ENCODE data around the gene C8A. TPM values are rescaled to one million over a fixed set of nuclear protein-coding genes. Genes with fewer than 3 reads are reported as not detected.

The C8A gene
- total RNA-seq, 1 experiment from 2014 or later = not detected

DNA sequence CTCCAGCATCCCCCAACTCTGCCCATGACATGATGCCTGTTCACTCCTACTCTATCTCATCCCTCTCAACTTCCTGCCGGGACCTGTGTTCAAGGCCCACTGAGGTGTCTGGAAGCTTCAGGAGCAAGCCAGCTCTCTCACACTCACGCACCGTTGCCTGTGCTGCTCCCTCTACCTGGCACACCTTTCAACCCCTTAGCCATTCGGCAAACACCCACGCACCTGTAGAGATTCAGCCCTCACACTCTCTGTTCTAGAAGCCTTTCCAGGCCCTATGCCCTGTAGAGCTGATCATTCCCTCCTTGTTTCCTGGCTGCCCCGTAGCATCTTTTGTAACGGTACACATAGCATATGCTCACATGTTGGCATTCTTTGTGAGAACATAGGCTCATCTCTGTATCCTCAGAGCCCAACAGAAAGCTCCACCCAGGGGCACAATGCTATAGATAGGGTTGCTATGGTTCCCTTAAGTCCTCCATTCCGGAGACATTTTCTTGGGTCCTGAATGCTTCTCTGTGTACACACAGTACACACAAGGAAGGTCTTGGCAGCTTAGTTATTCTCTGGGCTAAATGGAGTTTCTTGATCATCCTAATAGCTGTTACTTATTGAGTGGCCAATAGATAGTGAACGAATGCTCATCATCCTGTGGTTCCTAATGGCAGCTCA lies 109.9 kb downstream of the C8A start:
- H3K36me3 ChIP-seq = no peaks in the 10 kb centered on the region

DNA sequence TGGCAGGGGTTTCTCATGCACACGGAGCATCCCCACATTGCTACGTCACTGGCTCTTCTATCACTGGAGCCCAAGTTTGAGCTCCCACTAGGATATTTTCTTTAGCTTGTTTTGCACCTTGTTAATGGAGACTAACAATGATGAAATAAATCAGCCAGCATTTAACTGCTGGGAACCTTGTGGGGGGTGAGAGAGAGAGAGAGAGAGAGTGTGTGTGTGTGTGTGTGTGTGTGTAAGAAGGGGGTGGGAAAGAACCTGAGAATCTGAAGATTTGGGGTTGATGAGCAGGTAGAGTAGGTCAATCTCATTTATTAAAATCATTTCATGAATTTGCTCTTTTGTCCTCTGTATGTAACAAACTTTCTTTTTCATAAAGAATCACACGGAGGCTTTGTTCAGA lies 110.6 kb downstream of the C8A start:
- DNase-seq = no peak
- Histone ChIP-seq H3K9me3 (no peaks in the 10 kb centered on the region), H3K27me3 (no peaks in the 10 kb centered on the region), H3K36me3 (no peaks in the 10 kb centered on the region), H3K4me3 (no peak overlapping the region)

More for the DNA sequence above, 109.9 kb downstream of the C8A start:
- no peaks in the 10 kb centered on the region for H3K27me3 ChIP-seq
- DNase-seq = no peak
- H3K9me3 ChIP-seq = no peaks in the 10 kb centered on the region
- no peak overlapping the region for H3K4me3 ChIP-seq

DNA sequence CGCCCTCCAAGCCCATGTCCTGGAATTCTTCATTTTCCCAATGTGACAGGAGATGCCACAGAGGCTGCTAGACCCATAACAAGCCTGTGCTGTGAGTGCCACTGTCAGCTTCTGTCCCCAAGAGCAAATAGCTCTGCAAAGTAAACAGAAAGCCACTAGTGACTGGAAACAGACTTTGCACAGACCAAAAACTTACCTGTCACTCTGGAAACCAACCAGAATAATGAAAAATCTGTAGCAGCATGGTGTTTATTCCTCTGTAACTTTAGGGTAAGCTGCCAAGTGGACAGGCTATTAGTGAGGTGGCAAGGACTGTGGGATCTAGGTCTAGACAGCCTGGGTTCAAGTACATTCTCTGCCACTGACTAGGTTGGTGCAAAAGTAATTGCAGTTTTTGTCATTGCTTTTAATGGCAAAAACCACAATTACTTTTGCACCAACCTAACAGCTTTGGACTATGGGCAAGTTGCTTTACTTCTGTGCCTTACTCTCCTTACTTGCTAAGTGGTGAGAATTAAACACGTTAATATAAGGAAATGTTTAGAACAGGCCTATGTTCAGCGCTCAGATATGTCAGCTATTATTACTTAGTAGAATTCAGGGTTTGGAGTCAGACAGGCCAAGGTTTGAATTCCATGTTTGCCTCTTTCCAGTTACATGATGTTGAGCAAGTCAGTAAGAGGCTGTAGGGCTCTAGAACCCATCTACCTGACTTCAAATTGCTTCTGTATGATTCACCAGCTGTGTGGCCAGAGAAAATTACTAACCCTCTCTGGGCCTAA lies 111.5 kb downstream of the C8A start, which contains the start of gene C8B:
Gene C8B (minus strand): TSS at position 100 of the 782 bp plus-strand sequence. CDS start 67 bp downstream, at position 33.
- H3K9me3 ChIP-seq = no peaks in the 10 kb centered on the region
- no peak for DNase-seq
- H3K27me3 ChIP-seq = no peaks in the 10 kb centered on the region
- no peak within 1 kb of the TSS for H3K4me3 ChIP-seq
- H3K36me3 ChIP-seq = no peaks in the 10 kb centered on the region

DNA sequence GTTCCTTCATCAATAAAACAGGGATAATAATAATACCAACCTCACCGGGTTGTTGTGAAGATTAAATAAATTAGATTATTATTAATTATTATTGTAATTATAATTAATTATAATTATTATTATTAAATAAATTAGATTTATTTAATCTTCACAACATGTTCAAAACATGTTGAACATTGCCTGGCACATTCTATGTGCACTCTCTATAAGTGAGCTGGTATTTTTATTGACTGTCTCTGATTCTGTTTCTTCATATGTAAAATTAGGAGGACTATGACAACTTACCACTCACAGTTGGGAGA lies 112.1 kb downstream of the C8A start:
- H3K36me3 ChIP-seq = no peaks in the 10 kb centered on the region
- H3K27me3 ChIP-seq = no peaks in the 10 kb centered on the region
- H3K9me3 ChIP-seq = no peaks in the 10 kb centered on the region
- no peak for DNase-seq
- no peak overlapping the region for H3K4me3 ChIP-seq

DNA sequence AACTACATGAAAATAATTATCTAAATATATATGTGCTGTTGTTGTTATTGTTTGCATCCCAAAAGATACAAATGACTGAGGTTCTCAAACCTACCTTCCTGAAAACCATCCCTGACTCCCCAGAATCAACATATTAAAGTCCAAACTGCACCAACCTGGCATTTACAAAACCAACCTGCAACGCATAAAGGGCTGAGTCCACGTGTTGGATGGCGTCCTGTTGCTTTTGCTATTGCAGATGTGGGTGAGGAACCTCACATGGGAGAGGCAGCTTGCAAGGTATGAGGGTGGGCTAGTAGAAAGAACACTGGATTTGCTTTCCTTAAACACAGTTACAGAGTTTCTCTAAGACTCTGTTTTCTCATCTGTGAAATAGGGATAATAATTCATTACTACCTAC lies 112.8 kb downstream of the C8A start:
- DNase-seq = no peak
- no peak overlapping the region for H3K4me3 ChIP-seq
- no peaks in the 10 kb centered on the region for H3K9me3 ChIP-seq
- H3K27me3 ChIP-seq = no peaks in the 10 kb centered on the region
- H3K36me3 ChIP-seq = no peaks in the 10 kb centered on the region

Other genes starting within 250 kb of the C8A start
- gene PRKAA2, start 209.5 kb upstream of the C8A start, total RNA-seq (2014; rRNA removed; shearing (Covaris generic); ENCODE audit: low replicate concordance) = 0.10 TPM in 2 replicates
- gene FYB2, start 35.4 kb upstream of the C8A start, total RNA-seq (2014; rRNA removed; shearing (Covaris generic); ENCODE audit: low replicate concordance) = not detected in 2 replicates
- gene C8B, start 111.2 kb downstream of the C8A start, total RNA-seq (2014; rRNA removed; shearing (Covaris generic); ENCODE audit: low replicate concordance) = not detected in 2 replicates